Measurements from ENCODE around the gene CEBPZOS. TPM values are rescaled to one million over a fixed set of nuclear protein-coding genes. Genes with fewer than 3 reads are reported as not detected.
"Not testable (repeated sequence)": the region's sequence is repeated elsewhere in the genome, so short reads cannot be mapped to it uniquely, and the experiment has no call there.

Gene CEBPZOS
- total and polyA plus RNA-seq, 3 donors from 2014 or later = 26.9 to 41.3 (median 34.6) TPM

DNA sequence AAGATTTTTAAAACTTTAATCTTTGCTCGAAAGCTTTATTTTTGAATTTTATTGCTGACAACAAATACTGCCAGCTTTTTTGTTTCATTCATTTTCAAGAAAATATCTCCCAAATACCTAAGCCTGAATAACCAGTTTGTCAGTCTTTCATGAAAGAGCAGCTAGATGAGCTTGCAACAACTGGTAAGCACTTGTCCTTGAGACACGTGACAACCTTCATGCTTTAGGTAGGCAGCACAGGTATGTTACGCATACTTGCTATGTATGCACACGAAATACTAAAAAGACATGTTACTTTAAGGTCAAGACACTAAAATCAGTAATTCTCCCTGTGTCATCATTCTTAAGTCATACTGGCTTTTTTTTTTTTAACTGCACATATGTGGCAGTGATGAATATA, 22.8 kb downstream of the CEBPZOS start:
- Histone ChIP-seq H3K36me3 (ENCODE audit: low read depth, missing control alignments) (no peaks in the 10 kb centered on the region), H3K27ac (no peak overlapping the region), H3K4me3 (no peak overlapping the region), H3K27me3 (no peaks in the 10 kb centered on the region), H3K4me1 (no peaks in the 10 kb centered on the region), H3K9me3 (no peaks in the 10 kb centered on the region)
- intact Hi-C loops (cut with DNase I; ENCODE audit: low total_unique reads) = no loop called here
- TF ChIP-seq POLR2A (IDR thresholded peaks at IDR 0.05) = no peak
- TF ChIP-seq, protein P1, sequence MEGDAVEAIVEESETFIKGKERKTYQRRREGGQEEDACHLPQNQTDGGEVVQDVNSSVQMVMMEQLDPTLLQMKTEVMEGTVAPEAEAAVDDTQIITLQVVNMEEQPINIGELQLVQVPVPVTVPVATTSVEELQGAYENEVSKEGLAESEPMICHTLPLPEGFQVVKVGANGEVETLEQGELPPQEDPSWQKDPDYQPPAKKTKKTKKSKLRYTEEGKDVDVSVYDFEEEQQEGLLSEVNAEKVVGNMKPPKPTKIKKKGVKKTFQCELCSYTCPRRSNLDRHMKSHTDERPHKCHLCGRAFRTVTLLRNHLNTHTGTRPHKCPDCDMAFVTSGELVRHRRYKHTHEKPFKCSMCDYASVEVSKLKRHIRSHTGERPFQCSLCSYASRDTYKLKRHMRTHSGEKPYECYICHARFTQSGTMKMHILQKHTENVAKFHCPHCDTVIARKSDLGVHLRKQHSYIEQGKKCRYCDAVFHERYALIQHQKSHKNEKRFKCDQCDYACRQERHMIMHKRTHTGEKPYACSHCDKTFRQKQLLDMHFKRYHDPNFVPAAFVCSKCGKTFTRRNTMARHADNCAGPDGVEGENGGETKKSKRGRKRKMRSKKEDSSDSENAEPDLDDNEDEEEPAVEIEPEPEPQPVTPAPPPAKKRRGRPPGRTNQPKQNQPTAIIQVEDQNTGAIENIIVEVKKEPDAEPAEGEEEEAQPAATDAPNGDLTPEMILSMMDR (IDR thresholded peaks at IDR 0.05) = no peak
- DNase-seq = no peak
- 87 to 91% methylated on average over 4 of the region's 4 CpGs for WGBS, 2 donors

DNA sequence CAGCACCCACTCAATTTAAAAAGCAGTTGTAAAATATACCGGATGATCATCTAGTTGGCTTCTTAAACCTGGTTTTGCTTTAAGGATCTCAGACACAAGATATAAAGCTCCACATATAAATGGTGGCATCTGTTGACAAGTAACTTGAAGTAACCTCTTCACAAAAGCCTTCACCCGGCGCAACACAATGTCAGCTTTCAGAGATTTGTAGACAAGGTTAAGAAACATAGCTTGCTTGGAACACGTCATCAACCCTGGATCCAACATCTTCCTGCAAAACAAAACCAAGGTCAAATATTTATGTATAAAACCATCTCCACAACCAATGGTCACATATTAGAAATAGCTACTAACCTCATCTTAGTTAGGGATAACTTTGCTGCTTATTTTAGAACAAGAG, 26.8 kb downstream of the CEBPZOS start:
- H3K36me3 ChIP-seq (ENCODE audit: low read depth, missing control alignments) = no peaks in the 10 kb centered on the region
- intact Hi-C loops (cut with DNase I; ENCODE audit: low total_unique reads) = no loop called here

DNA sequence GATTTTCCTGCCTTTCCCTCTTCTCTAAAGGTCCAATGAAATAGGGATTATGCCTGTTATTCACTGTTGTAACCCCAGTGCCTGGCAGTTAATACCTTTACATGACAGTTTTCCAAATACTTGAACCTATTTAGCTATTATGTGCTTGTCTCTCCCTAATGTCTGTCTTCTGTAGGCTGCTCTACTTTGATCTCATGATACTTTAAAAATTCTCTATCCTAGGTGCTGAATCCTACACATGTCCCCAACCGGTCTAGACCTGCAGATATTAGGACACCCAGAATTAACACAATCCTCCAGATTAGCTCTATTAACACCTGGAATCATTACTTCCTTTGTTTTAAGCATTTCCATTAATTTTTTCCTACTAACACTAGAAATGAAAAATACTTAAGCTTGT, 27.8 kb downstream of the CEBPZOS start:
- Histone ChIP-seq H3K27ac (no peak overlapping the region), H3K9me3 (no peaks in the 10 kb centered on the region), H3K4me1 (no peaks in the 10 kb centered on the region), H3K36me3 (ENCODE audit: low read depth, missing control alignments) (no peaks in the 10 kb centered on the region), H3K27me3 (no peaks in the 10 kb centered on the region), H3K4me3 (no peak overlapping the region)
- TF ChIP-seq POLR2A (IDR thresholded peaks at IDR 0.05) = no peak
- TF ChIP-seq, protein P1 (IDR thresholded peaks at IDR 0.05) = no peak
- DNase-seq = no peak
- 92 to 93% methylated on average over 1 of the region's 1 CpG for WGBS, 2 donors
- intact Hi-C loops (cut with DNase I; ENCODE audit: low total_unique reads) = no loop called here

More for the DNA sequence above, 26.8 kb downstream of the CEBPZOS start:
- TF ChIP-seq, protein P1 (IDR thresholded peaks at IDR 0.05) = no peak
- TF ChIP-seq POLR2A (IDR thresholded peaks at IDR 0.05) = no peak
- no peak overlapping the region for H3K4me3 ChIP-seq
- H3K27me3 ChIP-seq = no peaks in the 10 kb centered on the region
- no peaks in the 10 kb centered on the region for H3K4me1 ChIP-seq
- 86 to 91% methylated on average over 4 of the region's 4 CpGs for WGBS, 2 donors
- H3K9me3 ChIP-seq = no peaks in the 10 kb centered on the region
- no peak overlapping the region for H3K27ac ChIP-seq
- no peak for DNase-seq

DNA sequence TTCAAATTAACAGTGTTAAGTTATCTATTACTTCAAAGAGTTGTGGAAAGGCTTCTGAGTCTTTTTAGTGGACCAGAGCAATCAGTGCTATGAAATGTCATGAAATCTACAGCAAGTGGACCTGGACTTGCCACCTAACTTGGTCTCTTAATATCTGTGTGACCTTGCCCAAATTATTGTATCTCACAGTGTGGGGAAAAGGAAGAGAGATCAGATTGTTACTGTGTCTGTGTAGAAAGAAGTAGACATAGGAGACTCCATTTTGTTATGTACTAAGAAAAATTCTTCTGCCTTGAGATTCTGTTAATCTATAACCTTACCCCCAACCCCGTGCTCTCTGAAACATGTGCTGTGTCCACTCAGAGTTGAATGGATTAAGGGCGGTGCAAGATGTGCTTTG, 28.8 kb downstream of the CEBPZOS start:
- H3K27ac ChIP-seq; H3K27me3 ChIP-seq; H3K4me1 ChIP-seq; H3K36me3 ChIP-seq (ENCODE audit: low read depth, missing control alignments); H3K4me3 ChIP-seq; intact Hi-C loops (cut with DNase I; ENCODE audit: low total_unique reads); DNase-seq; H3K9me3 ChIP-seq: not testable (repeated sequence)
- WGBS, 2 donors = 60% methylated on average over 1 of the region's 2 CpGs; no CpG with 5 or more reads in 1 of the 2 donors

DNA sequence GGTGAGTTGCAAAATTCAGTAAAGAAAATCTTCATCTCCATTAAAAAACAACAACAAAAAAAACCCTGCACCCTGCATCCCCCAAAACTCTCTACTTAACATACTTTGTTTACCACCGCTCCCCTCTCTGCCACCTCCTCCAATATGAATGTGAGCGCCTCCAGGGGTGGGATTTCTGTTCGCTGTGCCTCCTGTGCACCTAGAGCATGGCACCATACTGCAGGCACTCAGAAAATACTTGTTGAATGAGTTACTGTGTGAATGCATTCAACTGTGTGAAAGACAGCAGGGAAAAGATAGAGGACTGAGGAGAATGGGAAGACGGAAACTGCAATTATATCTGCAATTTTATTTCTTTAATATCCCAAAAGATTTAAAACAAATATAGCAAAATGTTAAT, 30.6 kb downstream of the CEBPZOS start:
- peaks cover 14% of the 10 kb centered on the region for H3K4me1 ChIP-seq
- no peak overlapping the region for H3K4me3 ChIP-seq
- no peaks in the 10 kb centered on the region for H3K9me3 ChIP-seq
- no peaks in the 10 kb centered on the region for H3K27me3 ChIP-seq
- no peaks in the 10 kb centered on the region for H3K36me3 ChIP-seq (ENCODE audit: low read depth, missing control alignments)
- no peak overlapping the region for H3K27ac ChIP-seq
- 94% methylated on average over 4 of the region's 4 CpGs for WGBS, 2 donors
- intact Hi-C loops (cut with DNase I; ENCODE audit: low total_unique reads) = no loop called here
- DNase-seq = no peak
- no peak for TF ChIP-seq POLR2A (IDR thresholded peaks at IDR 0.05)

DNA sequence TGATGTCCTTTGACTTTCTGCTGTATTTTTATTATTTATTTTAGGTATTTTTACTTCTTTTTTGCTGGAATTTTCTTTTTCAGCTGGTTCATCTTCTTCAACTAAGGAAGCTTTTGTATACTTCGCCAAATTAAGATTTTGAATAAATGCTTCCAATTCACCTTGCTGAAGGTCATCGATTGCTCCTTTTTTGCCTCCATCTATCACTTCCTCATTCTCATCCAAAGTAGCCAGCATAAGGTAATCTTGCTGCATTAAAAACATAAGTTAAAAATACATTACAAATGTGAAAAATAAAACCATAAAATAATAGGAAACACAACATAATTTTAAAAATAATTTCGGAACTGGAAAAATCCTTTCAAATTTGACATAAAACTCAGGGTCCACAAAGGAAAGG, 32.5 kb downstream of the CEBPZOS start:
- peaks cover 14% of the 10 kb centered on the region for H3K4me1 ChIP-seq
- no peak overlapping the region for H3K27ac ChIP-seq
- no peaks in the 10 kb centered on the region for H3K36me3 ChIP-seq (ENCODE audit: low read depth, missing control alignments)
- DNase-seq = no peak
- no peaks in the 10 kb centered on the region for H3K27me3 ChIP-seq
- no peak overlapping the region for H3K4me3 ChIP-seq
- intact Hi-C loops (cut with DNase I; ENCODE audit: low total_unique reads) = no loop called here
- TF ChIP-seq, protein P1 (IDR thresholded peaks at IDR 0.05) = no peak
- no peak for TF ChIP-seq POLR2A (IDR thresholded peaks at IDR 0.05)
- no peaks in the 10 kb centered on the region for H3K9me3 ChIP-seq
- WGBS, 2 donors = 95 to 97% methylated on average over 3 of the region's 3 CpGs

Measured in testis (tissue), 3 donors.